Gastroesophageal sphincter (tissue), 3 donors: ENCODE measurements around the gene B4GALT2.

Experiments
- EP300 ChIP-seq: sonication (generic); formaldehyde crosslinking; IDR thresholded peaks from one replicate; pipeline ENCODE4 v1.6.1; 2017; ENCODE audit warnings: antibody characterized with exemption, mild to moderate bottlenecking
- POLR2A ChIP-seq, 2 donors: fragments of 450-650 bp; IDR thresholded peaks; one replicate each; pipeline ENCODE4 v1.6.1; 2017; ENCODE audit warnings: antibody characterized with exemption in 2 of 2, mild to moderate bottlenecking in 2 of 2, moderate library complexity in 1 of 2
- POLR2AphosphoS5 ChIP-seq: sonication (generic); formaldehyde crosslinking; IDR thresholded peaks from one replicate; pipeline ENCODE4 v1.6.1; 2017; ENCODE audit warnings: antibody characterized with exemption
- TF ChIP-seq, protein P1 (sequence below), 4 experiments: fragments of 200-600 bp in 2 of 4; fragments of 450-650 bp in 2 of 4; sonication (generic) in 1 of 4; IDR thresholded peaks; one replicate each; pipeline ENCODE4 v1.5.1; 2017 to 2019; ENCODE audit warnings: antibody characterized with exemption in 4 of 4, mild to moderate bottlenecking in 2 of 4, moderate library complexity in 2 of 4

DNA sequence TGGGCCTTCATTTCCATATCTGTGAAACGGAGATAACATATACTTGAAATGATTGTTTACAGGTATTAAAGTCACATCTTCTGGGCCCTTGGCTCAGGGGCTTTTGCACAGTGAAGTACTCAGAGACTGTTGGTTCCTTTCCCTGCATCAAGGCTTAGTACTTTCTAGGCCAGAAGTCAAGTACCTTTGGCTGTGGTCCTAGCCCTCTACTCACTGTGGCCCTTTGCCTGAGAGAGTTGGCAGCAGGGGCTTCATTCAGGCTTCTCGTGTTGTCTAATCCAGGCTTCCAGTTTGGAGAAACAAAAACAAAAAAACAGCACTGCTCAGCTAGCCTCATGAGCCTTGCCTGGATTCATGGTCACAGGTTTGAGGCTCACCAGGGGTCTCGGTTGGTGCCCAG lies 17.3 kb upstream of the B4GALT2 start:
- TF ChIP-seq, protein P1, sequence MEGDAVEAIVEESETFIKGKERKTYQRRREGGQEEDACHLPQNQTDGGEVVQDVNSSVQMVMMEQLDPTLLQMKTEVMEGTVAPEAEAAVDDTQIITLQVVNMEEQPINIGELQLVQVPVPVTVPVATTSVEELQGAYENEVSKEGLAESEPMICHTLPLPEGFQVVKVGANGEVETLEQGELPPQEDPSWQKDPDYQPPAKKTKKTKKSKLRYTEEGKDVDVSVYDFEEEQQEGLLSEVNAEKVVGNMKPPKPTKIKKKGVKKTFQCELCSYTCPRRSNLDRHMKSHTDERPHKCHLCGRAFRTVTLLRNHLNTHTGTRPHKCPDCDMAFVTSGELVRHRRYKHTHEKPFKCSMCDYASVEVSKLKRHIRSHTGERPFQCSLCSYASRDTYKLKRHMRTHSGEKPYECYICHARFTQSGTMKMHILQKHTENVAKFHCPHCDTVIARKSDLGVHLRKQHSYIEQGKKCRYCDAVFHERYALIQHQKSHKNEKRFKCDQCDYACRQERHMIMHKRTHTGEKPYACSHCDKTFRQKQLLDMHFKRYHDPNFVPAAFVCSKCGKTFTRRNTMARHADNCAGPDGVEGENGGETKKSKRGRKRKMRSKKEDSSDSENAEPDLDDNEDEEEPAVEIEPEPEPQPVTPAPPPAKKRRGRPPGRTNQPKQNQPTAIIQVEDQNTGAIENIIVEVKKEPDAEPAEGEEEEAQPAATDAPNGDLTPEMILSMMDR (IDR thresholded peaks at IDR 0.05): no peak
- TF ChIP-seq EP300: no peak
- TF ChIP-seq POLR2AphosphoS5: no peak
- TF ChIP-seq POLR2A (IDR thresholded peaks at IDR 0.05): no peak
